Activated CD4-positive, alpha-beta T cell treated with anti-CD3 and anti-CD28 coated beads, Interleukin-2, Interleukin-4, amounts not matched to agents 100 ng/mL and 50 ng/mL, durations not matched to agents 16 hours and 8 hours (primary cell): Measurements from ENCODE around the gene PINLYP.
"Not testable (repeated sequence)": the region's sequence is repeated elsewhere in the genome, so short reads cannot be mapped to it uniquely, and the experiment has no call there.

Experiments used
- DNase-seq: peaks from one replicate; pipeline ENCODE4 v3.0.0-alpha.2; 2020; ENCODE audit warnings: low spot score

PINLYP gene

DNA sequence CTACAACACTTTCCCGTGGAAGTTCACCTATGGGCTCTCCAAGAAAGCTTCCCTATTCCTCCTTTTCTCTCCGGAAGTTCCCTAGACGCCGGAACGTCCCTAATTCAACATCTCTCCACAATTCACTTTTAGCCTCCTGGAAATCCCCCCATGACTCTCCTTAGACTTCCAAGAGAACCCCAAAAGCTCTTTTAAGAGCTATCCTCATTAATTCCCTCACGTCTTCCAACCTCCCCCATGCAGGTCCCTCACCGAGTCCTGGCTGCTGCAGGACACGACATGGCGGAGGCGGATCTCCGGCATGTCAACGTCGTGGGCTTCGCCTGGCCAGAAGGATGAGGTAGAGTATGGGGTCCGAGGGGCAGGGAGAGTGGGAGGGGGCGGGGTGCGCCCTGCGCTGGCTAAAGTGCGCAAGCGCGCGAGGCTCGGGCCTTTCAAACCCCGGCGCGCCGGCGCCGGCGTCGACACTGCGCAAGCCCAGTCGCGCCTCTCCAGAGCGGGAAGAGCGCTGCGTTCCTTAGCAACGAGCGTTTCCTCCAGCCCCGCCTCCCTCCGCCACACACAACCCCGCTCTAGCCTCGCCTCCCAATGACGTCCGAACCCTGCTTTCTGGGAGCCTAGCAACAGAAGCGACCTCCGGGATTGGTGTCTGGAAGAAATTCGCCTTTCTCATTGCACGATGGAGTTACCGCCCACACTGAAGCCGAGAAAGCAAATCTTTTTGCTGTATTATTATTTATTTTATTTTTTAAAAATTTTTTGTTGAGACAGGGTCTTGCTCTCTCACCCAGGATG, at the start of gene PINLYP, which contains the start of gene XRCC1:
TSS of gene PINLYP (plus strand) at position 646 of the 795 bp plus-strand sequence. CDS start 1,391 bp downstream, outside the sequence.
TSS of gene XRCC1 (minus strand) at position 372 of the 795 bp plus-strand sequence. CDS start at position 303, 69 bp downstream.
- peak; percentile 98 for DNase-seq

GRCh38 chr19:43525836-43526771, 49.5 kb upstream of the PINLYP start:
- DNase-seq, result no peak

DNA sequence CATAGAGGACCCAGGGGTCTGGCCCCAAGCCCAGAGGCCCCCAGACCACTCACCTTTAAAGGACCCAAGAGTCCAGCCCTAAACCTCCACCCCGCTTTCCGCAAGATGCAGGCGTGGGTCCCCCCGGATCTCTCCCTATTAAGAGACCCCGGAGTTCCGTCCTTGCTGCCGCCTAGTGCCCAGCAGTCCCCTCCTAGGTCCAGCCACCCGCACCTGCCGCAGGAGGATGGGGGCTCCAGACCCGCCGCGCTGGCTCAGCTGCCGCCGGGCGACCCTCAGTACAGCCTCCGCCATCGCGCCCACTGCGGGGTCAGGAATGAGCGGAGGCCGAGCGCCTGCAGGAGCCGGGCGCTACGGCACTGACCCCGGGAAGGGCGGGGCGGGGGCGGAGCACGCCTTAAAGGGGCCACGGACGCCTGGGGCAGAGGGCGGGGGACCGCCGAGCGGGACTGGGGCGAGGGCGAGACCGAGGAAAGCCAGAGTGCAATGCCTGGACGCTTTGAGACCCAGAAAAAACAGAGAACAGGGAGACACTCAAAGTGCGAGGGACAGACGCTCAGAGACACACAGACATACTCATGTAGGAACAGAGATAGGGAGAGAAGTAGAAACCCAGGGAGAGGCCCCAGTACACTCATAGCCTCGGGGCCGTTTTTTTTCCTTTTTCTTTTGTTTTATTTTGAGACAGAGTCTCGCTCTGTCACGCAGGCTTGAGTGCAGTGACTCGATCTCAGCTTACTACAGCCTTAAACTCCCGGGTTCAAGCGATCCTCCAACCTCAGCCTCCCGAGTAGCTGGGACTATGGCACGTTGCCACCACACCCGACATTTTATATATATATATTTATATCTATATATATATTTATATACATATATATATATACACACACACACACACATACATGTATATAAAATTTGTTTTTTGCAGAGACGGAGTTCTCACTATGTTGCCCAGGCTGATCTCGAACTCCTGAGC, 48.4 kb upstream of the PINLYP start, which contains the start of gene ETHE1:
TSS of gene ETHE1 (minus strand) at position 318 of the 976 bp plus-strand sequence. CDS start at position 294, 24 bp downstream.
- peak; percentile 80 for DNase-seq

- no peak for DNase-seq
Observed at GRCh38 chr19:43527860-43528622, 47.6 kb upstream of the PINLYP start.

DNA sequence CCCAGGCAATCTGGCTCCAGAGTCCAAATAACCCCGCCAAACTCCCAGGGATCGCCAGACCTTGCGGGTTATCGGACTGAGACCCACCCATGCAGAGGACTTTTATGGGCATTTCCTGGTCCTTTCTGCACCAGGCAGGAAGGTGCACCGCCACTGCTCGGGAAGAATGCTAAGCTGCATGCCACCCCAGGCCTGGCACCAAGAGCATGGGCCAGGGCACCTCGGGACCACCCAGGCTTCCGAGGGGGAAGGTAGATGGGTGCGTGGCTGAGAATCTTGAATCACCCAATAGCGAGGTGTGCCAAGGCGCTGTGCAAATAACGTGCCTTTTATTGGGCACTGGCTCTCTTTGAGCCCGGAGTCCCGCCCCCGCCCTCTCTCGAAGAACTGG, 43.0 kb upstream of the PINLYP start:
- DNase-seq, result peak; percentile 57

DNA sequence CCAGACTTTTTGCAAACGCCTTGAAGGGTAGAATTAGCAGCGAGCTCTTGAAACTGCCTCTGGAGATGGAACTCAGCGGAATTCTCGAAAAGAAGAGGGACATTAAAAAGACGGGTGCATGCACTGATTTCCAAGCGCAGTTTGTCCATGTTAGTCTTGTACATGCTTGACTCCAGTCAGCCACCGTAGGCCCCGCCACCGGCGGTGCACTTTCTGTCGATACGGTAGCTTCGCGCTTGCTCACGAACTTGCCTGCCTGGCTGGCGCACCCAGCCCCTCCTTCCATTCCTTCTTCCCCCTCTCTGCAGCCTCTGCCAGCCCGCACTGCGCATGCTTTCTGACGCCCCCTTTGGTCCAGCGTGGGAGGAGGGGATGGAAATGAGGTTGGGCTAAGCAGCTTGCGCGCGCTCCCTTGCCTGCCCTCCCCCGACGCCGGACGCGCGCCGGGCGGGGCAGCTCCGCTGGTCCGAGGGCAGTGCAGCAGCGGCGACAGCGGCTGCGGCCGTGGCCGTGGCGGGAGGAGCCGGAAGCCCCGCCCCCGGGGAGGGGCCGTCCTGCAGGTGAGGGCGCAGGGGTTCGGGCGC, 42.5 kb upstream of the PINLYP start, which contains the start of gene ZNF575:
TSS of gene ZNF575 (plus strand) at position 227 of the 584 bp plus-strand sequence. CDS start 1,235 bp downstream, outside the sequence.
- DNase-seq, result peak; percentile 85

- peak; percentile 97 for DNase-seq
Observed at GRCh38 chr19:43533546-43534304, 41.9 kb upstream of the PINLYP start.

DNA sequence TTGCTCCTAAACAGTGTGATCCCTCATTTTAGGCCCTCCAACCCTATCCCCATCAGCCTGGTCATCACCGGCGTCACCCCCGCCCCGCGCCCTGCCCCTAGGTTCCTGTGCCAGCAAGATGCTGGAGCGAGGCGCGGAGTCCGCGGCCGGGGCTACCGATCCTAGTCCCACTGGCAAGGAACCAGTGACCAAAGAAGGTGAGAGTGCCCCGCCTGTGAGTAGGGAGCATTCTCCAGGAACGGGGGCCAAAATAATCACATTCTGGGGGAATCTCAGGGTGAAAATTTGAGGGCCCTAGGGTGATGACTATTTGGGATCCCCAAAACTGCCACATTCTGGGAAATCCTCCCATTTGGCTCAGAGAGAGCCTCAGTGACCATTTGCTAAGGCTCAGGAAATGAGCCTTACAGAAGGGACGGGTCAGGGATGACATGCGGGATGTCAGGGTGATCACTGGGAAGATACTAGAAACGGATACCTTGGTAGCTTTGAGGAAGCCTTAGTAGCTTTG, 41.2 kb upstream of the PINLYP start:
- DNase-seq, result no peak

- DNase-seq, result no peak
Observed at GRCh38 chr19:43534816-43535761, 40.5 kb upstream of the PINLYP start.

GRCh38 chr19:43538922-43539321, 36.7 kb upstream of the PINLYP start:
- DNase-seq, result no peak

- DNase-seq, result no peak
Observed at GRCh38 chr19:43540381-43540780, 35.2 kb upstream of the PINLYP start.

DNA sequence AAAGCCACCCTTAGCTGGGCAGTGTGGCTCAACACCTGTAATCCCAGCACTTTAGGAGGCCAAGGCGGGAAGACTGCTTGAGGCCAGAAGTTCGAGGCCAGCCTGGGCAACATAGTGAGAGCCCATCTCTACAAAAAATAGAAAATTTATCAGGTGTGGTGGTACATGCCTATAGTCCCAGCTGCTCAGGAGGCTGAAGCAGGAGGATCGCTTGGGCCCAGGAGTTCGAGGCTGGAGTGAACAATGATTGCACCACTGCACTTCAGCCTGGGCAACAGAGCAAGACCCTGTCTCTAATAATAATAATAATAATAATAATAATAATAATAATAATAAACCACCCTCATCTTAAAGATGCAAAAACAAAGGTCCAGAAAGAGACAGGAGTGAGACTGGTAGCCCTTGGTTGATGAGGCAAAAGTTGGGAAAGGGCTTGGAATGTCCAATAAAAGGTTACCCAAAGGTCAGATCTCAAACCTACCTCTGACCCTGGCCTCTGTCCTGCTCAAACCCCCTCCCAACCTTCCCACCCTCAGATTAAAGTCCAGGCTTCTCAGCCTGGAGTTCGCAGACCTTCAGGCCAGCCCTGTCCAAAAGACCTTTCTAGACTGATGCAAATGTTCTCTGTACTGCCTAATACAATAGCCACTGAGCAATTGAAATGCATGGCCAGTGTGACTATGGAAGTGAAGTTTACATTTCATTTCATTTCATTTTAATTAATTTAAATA, 33.5 kb upstream of the PINLYP start:
- DNase-seq, result no peak

GRCh38 chr19:43544077-43544476, 31.5 kb upstream of the PINLYP start:
- DNase-seq, result no peak

- DNase-seq, result no peak
Observed at GRCh38 chr19:43545276-43545675, 30.3 kb upstream of the PINLYP start.

DNA sequence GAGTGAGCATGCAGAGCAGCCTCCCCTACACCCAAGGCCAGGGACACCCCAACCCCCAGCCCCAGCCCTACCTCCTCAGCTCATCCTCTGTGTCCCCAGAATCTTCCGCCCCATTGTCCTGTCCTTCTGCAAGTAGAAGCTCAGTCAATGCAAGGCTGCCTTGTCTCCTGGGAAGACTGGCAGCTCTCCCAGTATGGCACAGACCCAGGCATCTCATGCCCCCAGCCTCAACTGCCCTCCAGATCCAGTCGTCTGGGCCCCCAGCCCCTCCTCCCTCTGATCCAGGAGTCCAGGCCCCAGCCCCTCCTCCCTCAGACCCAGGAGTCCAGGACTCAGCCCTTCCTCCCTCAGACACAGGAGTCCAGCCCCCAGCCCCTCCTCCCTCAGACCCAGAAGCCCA, 29.6 kb upstream of the PINLYP start:
- no peak for DNase-seq

- DNase-seq, result no peak
Observed at GRCh38 chr19:43546581-43546980, 29.0 kb upstream of the PINLYP start.

- not testable (repeated sequence) for DNase-seq
Observed at GRCh38 chr19:43547926-43548325, 27.7 kb upstream of the PINLYP start.
